AG20443 (cell line): ENCODE results near the gene DHRS4.
"Not testable (repeated sequence)": the region's sequence is repeated elsewhere in the genome, so short reads cannot be mapped to it uniquely, and the experiment has no call there.

Source experiments
- DNase-seq: peaks from one replicate; pipeline ENCODE4 v3.0.0; 2012; ENCODE audit warnings: low spot score, mixed read lengths

DHRS4 gene

DNA sequence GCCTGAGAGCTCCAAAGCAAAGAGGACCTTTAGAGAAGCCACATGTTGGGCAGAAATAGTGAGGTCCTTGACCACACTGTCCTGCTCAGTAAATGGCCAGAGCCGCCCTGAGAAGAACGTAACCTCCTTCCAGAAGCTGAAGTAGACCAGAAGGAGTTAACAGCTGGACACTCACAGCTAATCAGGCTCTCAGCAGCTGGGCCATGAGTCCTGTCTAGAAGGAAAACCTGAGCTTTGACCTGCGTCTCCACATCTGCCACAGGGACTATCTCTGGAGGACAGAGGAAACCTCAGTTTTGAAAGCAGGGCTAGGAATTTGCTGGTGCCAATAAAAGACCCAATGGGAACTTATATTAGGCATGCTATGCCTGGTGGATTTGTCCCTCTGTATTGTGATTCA is 12.3 kb upstream of the DHRS4 start:
- no peak for DNase-seq

DNA sequence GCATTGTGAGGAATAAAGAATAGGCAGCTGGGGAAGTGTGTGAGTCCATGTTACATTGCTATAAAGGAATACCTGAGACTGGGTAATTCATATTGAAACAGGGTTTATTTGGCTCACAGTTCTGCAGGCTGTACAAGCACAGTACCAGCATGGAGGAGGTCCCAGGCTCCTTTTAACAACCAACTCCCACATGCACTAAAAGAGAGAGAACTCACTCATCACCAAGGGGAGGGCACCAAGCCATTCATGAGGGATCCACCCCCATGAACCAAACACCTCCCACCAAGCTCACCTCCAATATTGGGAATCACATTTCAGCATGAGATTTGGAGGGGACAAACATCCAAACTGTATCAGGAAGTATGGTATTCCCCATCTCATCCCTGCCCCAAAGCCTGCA is 11.9 kb upstream of the DHRS4 start:
- no peak for DNase-seq

DNA sequence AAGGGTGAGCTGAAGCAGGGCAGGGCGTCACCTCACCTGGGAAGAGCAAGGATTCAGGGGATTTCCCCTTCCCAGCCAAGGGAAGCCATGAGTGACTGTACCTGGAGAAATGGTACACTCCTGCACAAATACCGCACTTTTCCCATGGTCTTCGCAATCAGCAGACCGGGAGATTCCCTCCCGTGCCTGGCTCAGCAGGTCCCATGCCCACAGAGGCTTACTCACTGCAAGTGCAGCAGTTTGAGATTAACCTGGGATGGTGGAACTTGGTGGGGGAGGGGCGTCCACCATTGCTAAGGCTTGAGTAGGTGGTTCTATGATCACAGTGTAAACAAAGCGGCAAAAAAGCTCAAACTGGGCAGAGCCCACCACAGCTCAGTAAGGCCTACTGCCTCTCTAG is 11.0 kb upstream of the DHRS4 start:
- no peak for DNase-seq

DNA sequence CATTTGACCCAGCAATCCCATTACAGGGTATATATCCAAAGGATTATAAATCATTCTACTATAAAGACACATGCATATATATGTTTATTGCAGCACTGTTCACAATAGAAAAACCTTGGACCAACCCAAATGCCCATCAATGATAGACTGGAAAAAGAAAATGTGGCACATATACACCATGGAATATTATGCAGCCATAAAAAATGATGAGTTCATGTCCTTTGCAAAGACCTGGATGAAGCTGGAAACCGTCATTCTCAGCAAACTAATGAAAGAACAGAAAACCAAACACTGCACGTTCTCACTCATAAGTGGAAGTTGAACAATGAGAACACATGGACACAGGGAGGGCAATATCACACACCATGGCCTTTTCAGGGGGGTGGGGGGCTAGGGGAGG is 4.5 kb upstream of the DHRS4 start:
- DNase-seq, result not testable (repeated sequence)

DNA sequence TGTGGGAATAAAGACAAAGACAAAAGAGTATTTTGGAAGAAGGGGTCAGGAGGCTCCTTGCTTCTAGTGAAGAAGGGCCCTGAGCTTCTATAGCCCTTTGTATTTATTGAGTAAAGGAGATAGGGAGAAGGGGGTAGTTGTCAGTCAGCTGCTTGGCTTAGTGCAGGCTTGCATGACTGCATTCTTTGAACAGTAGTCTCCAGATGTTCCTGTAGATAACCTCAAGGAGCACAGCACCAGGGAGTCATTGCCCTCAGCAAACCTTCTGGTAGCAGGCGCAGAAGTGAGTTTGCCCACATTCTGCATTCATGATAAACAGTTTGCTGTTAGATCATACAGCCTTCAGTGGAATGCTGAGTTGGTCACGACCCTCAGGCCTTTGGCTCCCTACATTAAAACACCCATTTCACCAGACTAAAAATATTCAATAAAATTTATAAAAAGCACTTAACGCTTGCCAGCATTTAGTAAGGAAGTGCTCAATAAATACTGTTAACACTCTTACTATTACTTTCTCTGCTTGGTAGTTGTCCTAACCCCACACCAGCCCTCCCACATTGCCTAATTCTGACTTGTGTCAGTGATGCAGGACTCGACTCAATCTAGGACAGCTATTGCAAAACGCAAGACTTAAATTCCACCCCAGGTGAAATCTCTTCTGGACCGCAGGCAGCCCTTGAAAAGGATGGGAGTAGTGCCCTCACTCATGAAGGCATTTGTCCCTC is 3.0 kb upstream of the DHRS4 start:
- DNase-seq, result no peak

DNA sequence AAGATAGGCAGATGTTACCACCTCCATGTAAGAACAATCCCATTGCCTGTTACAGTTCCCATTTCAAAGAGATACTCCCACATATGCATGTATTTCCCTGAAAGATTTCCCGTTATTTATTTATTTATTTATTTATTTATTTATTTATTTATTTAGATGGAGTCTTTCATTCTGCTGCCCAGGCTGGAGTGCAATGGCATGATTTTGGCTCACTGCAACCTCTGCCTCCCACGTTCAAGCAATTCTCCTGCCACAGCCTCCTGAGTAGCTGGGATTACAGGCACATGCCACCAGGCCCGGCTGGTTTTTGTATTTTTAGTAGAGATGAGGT is 2.5 kb upstream of the DHRS4 start:
- DNase-seq, result not testable (repeated sequence)

DNA sequence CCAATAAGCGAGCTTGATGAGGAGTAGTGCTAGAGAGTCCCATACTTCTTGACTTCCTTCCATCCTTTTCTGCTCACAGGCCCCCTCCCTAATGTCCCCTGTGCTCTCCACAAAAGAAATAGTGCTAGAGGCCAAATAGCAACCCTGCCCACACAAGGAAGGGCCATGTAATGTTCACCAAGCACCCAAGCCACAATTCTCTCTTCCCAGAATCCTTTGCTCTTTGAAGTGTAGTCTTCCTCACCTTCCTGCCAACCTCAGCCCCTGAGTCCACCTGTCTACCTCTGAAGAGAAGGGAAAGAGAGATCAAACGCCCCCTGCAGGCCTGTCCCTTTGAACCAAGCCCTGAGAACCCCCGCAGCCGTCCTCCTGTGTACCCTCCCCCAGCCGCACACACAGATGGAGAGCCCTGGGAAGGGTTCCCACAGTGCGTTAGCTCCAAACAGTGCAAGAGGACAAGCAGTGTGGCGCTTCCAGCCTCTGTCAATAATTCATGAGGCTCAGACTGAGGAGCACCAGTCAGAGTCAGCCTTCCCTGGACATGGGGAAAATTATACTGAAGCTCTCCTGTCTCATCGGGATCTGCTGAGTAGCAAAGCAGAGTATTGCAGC is 1.9 kb upstream of the DHRS4 start:
- no peak for DNase-seq

DNA sequence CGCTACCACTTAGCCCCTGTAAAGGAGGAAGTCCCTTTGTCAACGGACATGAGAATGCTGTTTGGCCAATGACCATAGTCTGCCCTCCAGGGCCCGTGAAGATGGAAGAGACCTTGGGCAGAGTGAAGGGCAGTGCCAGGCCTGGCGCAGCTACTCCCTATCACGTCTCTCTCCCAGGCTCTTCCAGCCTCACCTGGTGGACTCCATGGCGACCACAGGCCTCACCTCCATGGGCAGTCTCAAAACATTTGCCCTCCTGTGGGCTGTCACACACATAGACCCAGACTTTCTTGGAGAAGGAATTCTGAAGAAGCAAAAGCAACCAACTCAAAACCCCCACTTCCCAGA is 480 bp upstream of the DHRS4 start:
- DNase-seq, result peak; percentile 0

DNA sequence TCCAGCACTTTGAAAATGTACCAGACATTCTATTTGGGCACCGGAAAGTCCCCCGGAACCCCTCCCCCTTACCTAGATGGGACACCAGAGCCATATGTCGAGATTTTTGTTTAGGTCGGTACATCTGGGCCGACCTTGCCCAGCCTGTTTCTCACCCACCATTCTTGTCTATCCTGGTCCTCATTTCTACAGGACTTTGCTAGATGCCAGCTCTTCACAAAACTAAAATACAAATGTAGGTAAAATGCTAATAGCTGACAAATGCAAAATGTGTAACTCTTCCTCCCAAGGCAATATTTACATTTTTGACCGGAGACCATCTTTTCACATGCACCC is 677 bp downstream of the DHRS4 start:
- DNase-seq, result not testable (repeated sequence)

DNA sequence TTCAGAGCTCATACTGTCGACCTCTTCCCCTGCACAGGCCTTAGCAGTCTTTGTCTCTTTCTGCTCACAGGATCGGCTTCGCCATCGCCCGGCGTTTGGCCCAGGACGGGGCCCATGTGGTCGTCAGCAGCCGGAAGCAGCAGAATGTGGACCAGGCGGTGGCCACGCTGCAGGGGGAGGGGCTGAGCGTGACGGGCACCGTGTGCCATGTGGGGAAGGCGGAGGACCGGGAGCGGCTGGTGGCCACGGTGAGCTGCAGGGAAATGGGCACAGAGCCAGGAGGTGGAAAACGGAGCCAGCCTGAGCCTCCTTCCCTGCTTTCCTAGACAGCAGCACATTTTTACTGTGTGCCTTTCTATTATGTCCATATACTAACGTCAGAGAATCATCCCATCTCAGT is 1.4 kb downstream of the DHRS4 start:
- peak; percentile 11 for DNase-seq

DNA sequence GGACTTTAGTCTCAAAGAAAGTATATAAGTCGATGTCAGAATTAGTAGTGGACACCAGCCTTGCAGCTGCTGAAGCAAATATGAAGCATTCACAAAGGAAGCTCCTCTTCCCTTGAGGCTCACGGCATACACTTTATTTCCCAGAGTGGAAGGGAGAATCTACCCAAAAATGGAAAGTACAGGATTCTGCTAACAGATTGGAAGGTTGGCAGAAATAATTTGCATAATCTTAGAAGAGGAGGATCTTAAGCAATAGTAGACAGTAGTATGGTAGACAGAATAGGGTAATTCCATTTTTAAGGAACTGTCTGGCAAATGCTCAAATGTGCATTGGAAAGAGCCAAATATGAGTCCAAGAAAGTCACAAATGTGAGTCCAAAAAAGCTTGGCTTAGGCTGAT is 2.2 kb downstream of the DHRS4 start:
- not testable (repeated sequence) for DNase-seq

DNA sequence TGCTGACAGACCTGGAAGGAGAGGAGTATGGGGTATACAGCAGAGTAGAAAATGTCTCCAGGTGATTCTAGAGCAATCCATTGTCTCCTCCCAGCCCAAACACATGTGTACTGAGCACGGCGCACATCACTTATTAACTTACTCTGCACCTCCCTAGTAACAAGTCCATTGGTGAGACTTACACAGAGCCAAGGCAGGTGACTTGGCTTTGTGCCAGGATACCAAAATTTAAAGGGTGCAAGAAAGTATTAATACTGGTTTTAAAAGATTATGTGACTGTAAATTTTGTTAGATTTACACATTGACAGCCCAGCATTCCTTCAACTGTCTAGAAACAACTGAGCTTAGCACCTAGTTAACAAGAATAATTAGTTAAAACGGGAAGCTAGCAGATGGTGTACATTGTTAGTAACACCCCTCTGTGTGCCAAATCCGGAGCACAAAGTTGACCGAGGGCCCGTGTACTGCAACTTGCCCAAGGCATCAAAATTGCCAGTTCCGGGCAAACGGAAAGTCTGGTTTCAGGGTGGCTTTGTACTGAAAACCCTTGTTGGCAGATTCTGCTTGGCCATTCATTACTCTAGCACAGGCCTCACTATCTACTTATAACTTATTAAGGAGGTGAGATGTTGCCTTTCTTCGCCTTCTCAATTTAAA is 4.5 kb downstream of the DHRS4 start:
- DNase-seq, result not testable (repeated sequence)

DNA sequence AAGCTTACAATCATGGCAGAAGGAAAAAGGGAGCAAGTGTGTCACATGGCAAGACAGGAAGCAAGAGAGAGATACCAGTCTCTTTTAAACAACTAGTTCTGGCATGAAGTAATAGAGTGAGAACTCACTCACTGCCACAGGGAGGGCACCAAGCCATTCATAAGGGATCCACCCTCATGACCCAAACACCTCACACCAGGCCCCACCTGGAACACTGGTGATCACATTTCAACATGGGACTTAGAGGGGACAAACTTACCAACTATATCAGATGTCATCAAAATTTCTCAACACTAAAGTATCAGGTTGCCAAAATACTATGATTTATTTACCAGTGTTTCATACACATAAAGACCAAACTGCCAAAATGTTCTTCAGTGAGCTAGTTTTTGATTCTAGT is 7.3 kb downstream of the DHRS4 start:
- DNase-seq, result not testable (repeated sequence)

DNA sequence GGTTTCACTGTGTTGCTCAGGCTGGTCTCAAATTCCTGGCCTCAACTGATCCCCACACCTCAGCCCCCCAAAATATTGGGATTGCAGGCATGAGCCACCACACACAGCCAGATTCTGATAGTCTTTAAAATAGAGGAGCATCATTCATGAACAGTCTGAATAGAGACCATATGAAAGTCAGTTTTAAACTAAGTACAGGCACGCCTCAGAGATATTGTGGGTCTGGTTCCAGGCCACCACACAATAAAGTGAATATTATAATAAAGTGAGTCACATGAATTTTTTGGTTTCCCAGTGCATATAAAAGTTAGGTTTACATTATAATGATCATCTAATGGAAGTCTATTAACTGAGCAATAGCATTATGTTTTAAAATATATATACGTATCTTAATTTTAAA is 8.1 kb downstream of the DHRS4 start:
- DNase-seq, result not testable (repeated sequence)

DNA sequence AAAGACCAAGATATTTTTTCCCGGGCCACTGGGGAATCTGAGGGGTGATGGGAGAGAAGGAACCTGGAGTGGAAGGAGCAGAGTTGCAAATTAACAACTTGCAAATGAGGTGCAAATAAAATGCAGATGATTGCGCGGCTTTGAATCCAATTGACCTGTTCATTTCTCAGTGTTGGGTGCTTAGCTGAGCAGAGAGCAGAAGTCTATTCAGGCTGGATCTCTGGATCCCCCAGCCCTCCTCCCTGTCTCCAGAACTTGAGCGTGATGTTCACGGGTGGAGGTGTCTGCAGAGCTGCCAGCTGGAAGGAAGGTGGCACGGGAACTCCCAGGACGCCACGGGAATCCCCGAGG is 15.5 kb downstream of the DHRS4 start:
- not testable (repeated sequence) for DNase-seq

DNA sequence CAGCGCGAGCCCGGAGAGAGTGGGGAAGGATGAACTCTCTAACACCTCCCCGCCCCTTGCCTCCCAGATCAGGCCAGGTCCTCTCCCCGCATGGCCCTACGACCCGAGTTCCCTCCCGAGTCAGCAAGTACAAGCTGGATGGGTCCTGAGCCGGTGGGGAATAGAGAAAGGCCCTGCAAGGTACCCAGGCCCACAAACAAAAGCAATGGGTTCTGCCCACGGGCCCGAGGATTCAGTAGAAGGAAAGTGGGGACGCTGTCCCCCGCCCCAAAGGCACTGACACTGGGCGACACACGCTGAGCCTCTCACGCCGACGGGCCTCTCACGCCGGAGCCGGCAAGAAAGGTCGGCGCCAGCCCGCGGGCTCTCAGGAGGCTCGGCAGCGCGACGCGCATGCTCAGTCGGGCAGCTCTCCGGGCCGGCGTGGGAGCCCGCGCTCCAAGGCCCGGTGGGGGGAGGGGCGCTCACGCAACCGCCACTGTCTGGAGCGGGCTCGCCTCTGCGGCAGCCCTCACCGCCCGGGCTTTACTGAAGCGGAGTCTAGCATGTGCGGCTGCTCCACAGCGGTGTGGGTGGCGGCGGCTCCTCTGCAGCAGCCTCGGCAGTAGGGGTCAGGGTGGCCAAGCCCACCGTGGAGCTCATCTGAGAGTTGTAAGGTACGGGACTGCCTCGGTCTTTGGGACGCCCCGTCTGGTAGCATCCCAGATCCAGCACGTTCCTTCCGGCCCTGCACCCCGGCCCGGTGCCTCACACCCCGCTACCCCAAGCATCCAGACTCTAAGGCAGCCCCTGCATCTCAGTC is 16.1 kb downstream of the DHRS4 start:
- DNase-seq, result not testable (repeated sequence)

DNA sequence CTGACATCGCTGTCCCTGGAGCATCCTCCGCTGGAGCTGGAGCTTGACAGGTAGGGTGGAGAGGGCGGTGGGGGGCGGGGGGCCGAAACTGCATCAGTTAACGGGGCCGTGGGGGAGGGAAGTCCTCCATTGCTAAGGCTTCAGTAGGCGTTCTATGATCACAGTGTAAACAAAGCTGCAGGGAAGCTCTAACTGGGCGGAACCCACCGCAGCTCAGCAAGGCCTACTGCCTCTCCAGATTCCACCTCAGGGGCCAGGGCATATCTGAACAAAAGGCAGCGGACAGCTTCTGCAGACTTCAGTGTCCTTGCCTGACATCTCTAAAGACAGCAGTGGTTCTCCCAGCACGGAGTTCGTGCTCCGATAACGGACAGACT is 16.7 kb downstream of the DHRS4 start:
- not testable (repeated sequence) for DNase-seq

DNA sequence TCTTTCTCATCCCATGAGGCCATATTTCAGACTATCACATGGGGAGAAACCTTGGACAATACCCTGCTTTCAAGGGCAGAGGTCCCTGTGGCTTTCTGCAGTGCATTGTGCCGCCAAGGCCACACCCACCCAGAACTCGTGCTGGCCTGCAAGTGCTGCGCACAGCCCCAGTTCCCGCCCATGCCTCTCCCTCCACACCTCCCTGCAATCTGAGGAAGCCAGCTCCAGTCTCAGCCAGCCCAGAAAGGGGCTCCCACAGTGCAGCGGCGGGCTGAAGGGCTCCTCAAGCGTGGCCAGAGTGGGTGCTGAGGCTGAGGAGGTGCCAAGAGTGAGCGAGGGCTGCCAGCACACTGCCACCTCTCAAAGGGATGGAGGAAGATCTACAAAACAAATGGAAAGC is 19.6 kb downstream of the DHRS4 start:
- not testable (repeated sequence) for DNase-seq

DNA sequence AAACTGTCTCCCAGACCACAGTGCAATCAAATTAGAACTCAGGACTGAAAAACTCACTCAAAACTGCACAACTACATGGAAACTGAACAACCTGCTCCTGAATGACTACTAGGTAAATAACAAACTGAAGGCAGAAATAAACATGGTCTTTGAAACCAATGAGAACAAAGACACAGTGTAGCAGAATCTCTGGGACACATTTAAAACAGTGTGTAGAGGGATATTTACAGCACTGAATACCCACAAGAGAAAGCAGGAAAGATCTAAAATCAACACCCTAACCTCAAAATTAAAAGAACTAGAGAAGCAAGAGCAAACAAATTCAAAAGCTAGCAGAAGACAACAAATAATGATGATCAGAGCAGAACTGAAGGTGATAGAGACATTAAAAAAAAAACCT is 20.5 kb downstream of the DHRS4 start:
- DNase-seq, result not testable (repeated sequence)

DNA sequence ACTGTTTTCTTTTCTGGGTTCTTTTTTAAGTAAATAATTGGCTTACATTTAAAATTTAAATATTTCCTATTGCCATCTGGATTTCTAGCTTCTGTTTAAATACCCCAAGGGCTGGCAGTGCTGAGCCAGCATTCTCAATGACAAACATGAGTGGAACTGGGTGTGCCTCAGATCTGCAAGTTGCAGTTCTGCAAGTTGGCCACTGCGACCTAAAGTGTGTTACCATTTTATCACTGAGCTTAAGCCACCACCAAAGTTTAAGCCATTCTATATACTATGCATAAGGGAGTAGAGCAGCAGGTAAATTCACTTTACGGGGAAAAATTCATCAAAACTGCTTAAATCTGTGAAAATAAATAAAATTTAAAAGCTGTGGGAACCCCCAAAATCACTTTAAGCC is 23.6 kb downstream of the DHRS4 start:
- DNase-seq, result peak; percentile 11

DNA sequence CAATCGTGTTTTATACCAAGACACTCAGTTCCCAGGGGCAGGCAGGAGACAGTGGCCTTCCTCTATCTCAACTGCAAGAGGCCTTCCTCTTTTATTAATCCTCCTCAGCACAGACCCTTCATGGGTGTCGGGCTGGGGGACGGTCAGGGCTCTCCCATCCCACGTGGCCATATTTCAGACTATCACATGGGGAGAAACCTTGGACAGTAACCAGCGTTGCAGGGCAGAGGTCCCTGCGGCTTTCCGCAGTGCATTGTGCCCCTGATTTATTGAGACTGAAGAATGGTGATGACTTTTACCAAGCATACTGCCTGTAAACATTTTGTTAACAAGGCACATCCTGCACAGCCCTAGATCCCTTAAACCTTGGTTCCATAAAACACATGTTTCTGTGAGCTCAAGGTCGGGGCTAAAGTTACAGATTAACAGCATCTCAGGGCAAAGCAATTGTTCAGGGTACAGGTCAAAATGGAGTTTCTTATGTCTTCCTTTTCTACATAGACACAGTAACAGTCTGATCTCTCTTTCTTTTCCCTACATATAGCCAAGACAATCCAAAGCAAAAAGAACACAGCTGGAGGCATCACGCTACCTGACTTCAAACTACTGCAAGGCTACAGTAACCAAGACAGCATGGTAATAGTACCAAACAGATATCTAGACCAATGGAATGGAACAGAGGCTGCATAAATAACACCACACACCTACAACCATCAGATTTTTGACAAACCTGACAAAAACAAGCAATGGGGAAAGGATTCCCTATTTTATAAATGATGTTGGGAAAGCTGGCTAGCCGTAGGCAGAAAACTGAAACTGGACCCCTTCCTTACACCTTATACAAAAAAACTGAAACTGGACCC is 28.6 kb downstream of the DHRS4 start:
- not testable (repeated sequence) for DNase-seq
